ENCODE results near the gene ECT2.

- TF ChIP-seq CTCF (conservative IDR thresholded peaks at IDR 0.05; ENCODE audit: low read depth, low read length) (no peak), EZH2 (IDR thresholded peaks at IDR 0.05; ENCODE audit: borderline replicate concordance, low read depth, low read length, poor library complexity, severe bottlenecking) (no peak)
Measured at GRCh38 chr3:172705170-172705569, 45.4 kb upstream of the ECT2 start.

Measured in A673 (cell line).